ENCODE data around the gene NTRK2.
"Not testable (repeated sequence)": the region's sequence is repeated elsewhere in the genome, so short reads cannot be mapped to it uniquely, and the experiment has no call there.

NTRK2 gene

GRCh38 chr9:84897362-84898094 lies 228.0 kb downstream of the NTRK2 start:
- DNase-seq (ENCODE audit: insufficient read length, low spot score) (no peak), FAIRE-seq (no peak)
- TF ChIP-seq POLR2A (IDR thresholded peaks at IDR 0.05; ENCODE audit: low read depth, low read length), result no peak
- TF ChIP-seq PAX5 (IDR thresholded peaks at IDR 0.05; ENCODE audit: insufficient read depth, low read length, severe bottlenecking), result no peak
- TF ChIP-seq POU2F2 (IDR thresholded peaks at IDR 0.05; ENCODE audit: low read depth, low read length), result no peak
- no peak for TF ChIP-seq SPI1 (IDR thresholded peaks at IDR 0.05; ENCODE audit: low read depth, low read length)
- no peak for TF ChIP-seq POLR2AphosphoS5 (IDR thresholded peaks at IDR 0.05; ENCODE audit: low read depth, low read length)
- TF ChIP-seq TAF1 (IDR thresholded peaks at IDR 0.05; ENCODE audit: low read depth, low read length), result no peak

DNA sequence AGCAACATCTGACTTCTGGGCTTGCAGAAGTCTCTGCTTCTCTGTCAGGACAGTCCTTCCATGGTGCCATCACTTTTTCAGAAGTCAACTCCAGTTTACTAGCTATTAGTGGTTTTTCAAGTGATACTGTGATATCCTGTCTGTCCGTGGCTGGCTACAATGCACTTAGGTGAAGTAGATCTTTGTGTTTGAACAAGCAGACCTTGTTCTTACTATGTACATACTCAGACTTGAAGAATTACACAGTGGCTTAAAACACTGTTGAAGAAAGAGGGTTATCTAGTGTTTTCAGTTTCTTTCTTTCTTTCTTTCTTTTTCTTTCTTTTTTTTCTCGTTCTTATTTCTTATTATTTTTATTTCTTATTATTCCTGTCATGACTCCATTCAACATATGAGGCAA lies 228.7 kb downstream of the NTRK2 start:
- no peak for DNase-seq (ENCODE audit: insufficient read length, low spot score)
- FAIRE-seq, result no peak
- TF ChIP-seq TAF1 (IDR thresholded peaks at IDR 0.05; ENCODE audit: low read depth, low read length) (no peak), POU2F2 (IDR thresholded peaks at IDR 0.05; ENCODE audit: low read depth, low read length) (no peak), PAX5 (IDR thresholded peaks at IDR 0.05; ENCODE audit: insufficient read depth, low read length, severe bottlenecking) (no peak), POLR2A (IDR thresholded peaks at IDR 0.05; ENCODE audit: low read depth, low read length) (no peak), SPI1 (IDR thresholded peaks at IDR 0.05; ENCODE audit: low read depth, low read length) (no peak), POLR2AphosphoS5 (IDR thresholded peaks at IDR 0.05; ENCODE audit: low read depth, low read length) (no peak)

GRCh38 chr9:84898618-84899017 lies 229.1 kb downstream of the NTRK2 start:
- DNase-seq (ENCODE audit: insufficient read length, low spot score); FAIRE-seq: not testable (repeated sequence)

- FAIRE-seq, result no peak
- TF ChIP-seq POU2F2 (IDR thresholded peaks at IDR 0.05; ENCODE audit: low read depth, low read length), result no peak
- DNase-seq (ENCODE audit: insufficient read length, low spot score), result no peak
Observed at GRCh38 chr9:84899326-84899725, 229.8 kb downstream of the NTRK2 start.

DNA sequence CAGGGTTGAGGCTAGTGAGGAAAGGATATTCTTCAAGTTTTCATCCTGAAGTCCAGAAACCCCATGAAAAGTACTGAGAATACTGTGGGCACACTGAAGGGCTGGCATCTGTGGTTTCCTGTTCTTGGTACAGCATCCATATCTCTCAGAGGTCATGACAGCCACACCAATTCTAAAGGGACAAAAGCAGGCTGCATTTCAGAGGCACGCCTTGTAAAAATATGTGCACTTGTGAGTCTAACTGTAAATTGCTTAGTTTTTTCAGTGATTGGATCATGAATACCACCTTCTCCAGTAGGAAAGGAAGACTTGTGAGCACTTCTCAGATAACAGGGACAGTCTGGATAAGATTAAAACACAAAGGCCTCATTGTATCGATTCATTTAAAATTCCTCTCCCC lies 230.9 kb downstream of the NTRK2 start:
- FAIRE-seq, result no peak
- no peak for TF ChIP-seq PAX5 (IDR thresholded peaks at IDR 0.05; ENCODE audit: insufficient read depth, low read length, severe bottlenecking)
- no peak for TF ChIP-seq SPI1 (IDR thresholded peaks at IDR 0.05; ENCODE audit: low read depth, low read length)
- TF ChIP-seq POLR2AphosphoS5 (IDR thresholded peaks at IDR 0.05; ENCODE audit: low read depth, low read length), result no peak
- TF ChIP-seq POU2F2 (IDR thresholded peaks at IDR 0.05; ENCODE audit: low read depth, low read length), result no peak
- no peak for TF ChIP-seq TAF1 (IDR thresholded peaks at IDR 0.05; ENCODE audit: low read depth, low read length)
- TF ChIP-seq POLR2A (IDR thresholded peaks at IDR 0.05; ENCODE audit: low read depth, low read length), result no peak

GRCh38 chr9:84903963-84904362 lies 234.4 kb downstream of the NTRK2 start:
- FAIRE-seq, result no peak
- DNase-seq (ENCODE audit: insufficient read length, low spot score), result no peak
- TF ChIP-seq PAX5 (IDR thresholded peaks at IDR 0.05; ENCODE audit: insufficient read depth, low read length, severe bottlenecking) (no peak), SPI1 (IDR thresholded peaks at IDR 0.05; ENCODE audit: low read depth, low read length) (no peak), TAF1 (IDR thresholded peaks at IDR 0.05; ENCODE audit: low read depth, low read length) (no peak), POLR2AphosphoS5 (IDR thresholded peaks at IDR 0.05; ENCODE audit: low read depth, low read length) (no peak), POU2F2 (IDR thresholded peaks at IDR 0.05; ENCODE audit: low read depth, low read length) (no peak), POLR2A (IDR thresholded peaks at IDR 0.05; ENCODE audit: low read depth, low read length) (no peak)

More for the DNA sequence above, 230.9 kb downstream of the NTRK2 start:
- DNase-seq (ENCODE audit: insufficient read length, low spot score), result no peak

- no peak for TF ChIP-seq PAX5 (IDR thresholded peaks at IDR 0.05; ENCODE audit: insufficient read depth, low read length, severe bottlenecking)
- TF ChIP-seq POLR2AphosphoS5 (IDR thresholded peaks at IDR 0.05; ENCODE audit: low read depth, low read length), result no peak
- TF ChIP-seq POU2F2 (IDR thresholded peaks at IDR 0.05; ENCODE audit: low read depth, low read length), result no peak
- FAIRE-seq (no peak), DNase-seq (ENCODE audit: insufficient read length, low spot score) (no peak)
Observed at GRCh38 chr9:84916769-84917168, 247.2 kb downstream of the NTRK2 start.

- TF ChIP-seq POLR2A (IDR thresholded peaks at IDR 0.05; ENCODE audit: low read depth, low read length), result no peak
- TF ChIP-seq SPI1 (IDR thresholded peaks at IDR 0.05; ENCODE audit: low read depth, low read length), result no peak
- TF ChIP-seq POU2F2 (IDR thresholded peaks at IDR 0.05; ENCODE audit: low read depth, low read length), result no peak
- DNase-seq (ENCODE audit: insufficient read length, low spot score) (no peak), FAIRE-seq (no peak)
Observed at GRCh38 chr9:84917366-84918070, 248.0 kb downstream of the NTRK2 start.

GRCh38 chr9:84919440-84919839 lies 249.9 kb downstream of the NTRK2 start:
- no peak for FAIRE-seq
- TF ChIP-seq POU2F2 (IDR thresholded peaks at IDR 0.05; ENCODE audit: low read depth, low read length), result no peak
- TF ChIP-seq SPI1 (IDR thresholded peaks at IDR 0.05; ENCODE audit: low read depth, low read length), result no peak
- TF ChIP-seq POLR2AphosphoS5 (IDR thresholded peaks at IDR 0.05; ENCODE audit: low read depth, low read length), result no peak
- DNase-seq (ENCODE audit: insufficient read length, low spot score), result no peak

GRCh38 chr9:84921175-84921574 lies 251.6 kb downstream of the NTRK2 start:
- TF ChIP-seq POU2F2 (IDR thresholded peaks at IDR 0.05; ENCODE audit: low read depth, low read length) (no peak), PAX5 (IDR thresholded peaks at IDR 0.05; ENCODE audit: insufficient read depth, low read length, severe bottlenecking) (no peak)
- no peak for DNase-seq (ENCODE audit: insufficient read length, low spot score)
- FAIRE-seq, result no peak

DNA sequence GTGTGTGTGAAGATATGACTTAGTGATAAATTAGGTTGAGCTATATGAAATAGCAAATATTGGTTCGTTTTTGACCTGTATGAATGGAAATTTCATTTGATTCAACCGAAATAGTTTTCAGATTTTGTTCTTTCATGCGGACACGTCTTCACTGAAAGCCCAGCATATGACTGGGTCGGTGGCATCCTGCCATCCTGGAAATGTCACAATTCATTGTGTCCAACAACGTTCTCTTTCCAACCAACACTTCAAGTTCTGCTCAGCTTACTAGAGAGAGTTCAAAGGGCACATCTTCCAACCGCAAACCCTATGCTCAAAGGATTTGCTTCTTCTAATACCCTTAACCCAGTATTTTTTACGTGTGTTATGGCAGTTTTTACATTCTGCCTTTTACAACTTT lies 252.5 kb downstream of the NTRK2 start:
- no peak for TF ChIP-seq POU2F2 (IDR thresholded peaks at IDR 0.05; ENCODE audit: low read depth, low read length)
- no peak for TF ChIP-seq PAX5 (IDR thresholded peaks at IDR 0.05; ENCODE audit: insufficient read depth, low read length, severe bottlenecking)
- no peak for TF ChIP-seq POLR2A (IDR thresholded peaks at IDR 0.05; ENCODE audit: low read depth, low read length)
- no peak for TF ChIP-seq SPI1 (IDR thresholded peaks at IDR 0.05; ENCODE audit: low read depth, low read length)
- no peak for TF ChIP-seq TAF1 (IDR thresholded peaks at IDR 0.05; ENCODE audit: low read depth, low read length)
- TF ChIP-seq POLR2AphosphoS5 (IDR thresholded peaks at IDR 0.05; ENCODE audit: low read depth, low read length), result no peak
- FAIRE-seq (no peak), DNase-seq (ENCODE audit: insufficient read length, low spot score) (no peak)

Measured in GM12891 (cell line).